Mesodermal cell (in vitro differentiated cells): ENCODE data around the gene NAIF1.

ENCODE experiments used
- H3K27ac ChIP-seq: 2 replicates; pipeline ENCODE4 v1.7.0; 2013; ENCODE audit warnings: mild to moderate bottlenecking, low read depth, low read length, moderate library complexity; ENCODE audit not compliant: severe bottlenecking
- H3K36me3 ChIP-seq: 2 replicates; pipeline ENCODE4 v1.7.1; 2013; ENCODE audit warnings: mild to moderate bottlenecking, low read length, moderate library complexity; ENCODE audit not compliant: control insufficient read depth, insufficient read depth
- H3K4me1 ChIP-seq: one replicate; pipeline ENCODE4 v1.7.1; 2013; ENCODE audit warnings: mild to moderate bottlenecking, low read length; ENCODE audit not compliant: insufficient read depth, control insufficient read depth, poor library complexity, severe bottlenecking
- H3K4me3 ChIP-seq: 2 replicates; pipeline ENCODE4 v1.7.0; 2013; ENCODE audit warnings: low read length, control low read depth, mild to moderate bottlenecking; ENCODE audit not compliant: insufficient read depth, poor library complexity, severe bottlenecking; ENCODE audit errors: extremely low read depth
- H3K9me3 ChIP-seq: 2 replicates; pipeline ENCODE4 v1.7.1; 2013; ENCODE audit warnings: mild to moderate bottlenecking, low read length, moderate library complexity; ENCODE audit not compliant: control insufficient read depth
- WGBS, 2 experiments: methylation state at CpG; one replicate each; pipeline ENCODE4 v1.1.5; 2013; ENCODE audit warnings: missing lambda C conversion rate in 2 of 2; ENCODE audit not compliant: insufficient coverage in 2 of 2; 5-methylcytosine and 5-hydroxymethylcytosine counted together

Gene NAIF1

GRCh38 chr9:128068386-128069205 lies 1.5 kb upstream of the NAIF1 start:
- Histone ChIP-seq H3K4me3 (peak overlapping the region; percentile 87), H3K4me1 (peaks cover 18% of the 10 kb centered on the region), H3K36me3 (peaks cover 1% of the 10 kb centered on the region), H3K9me3 (no peaks in the 10 kb centered on the region), H3K27ac (peak overlapping the region; percentile 49)
- 1 to 3% methylated on average over 38 to 47 of the region's 50 CpGs for WGBS, 2 experiments

- H3K4me3 ChIP-seq: peak within 1 kb of the TSS; percentile 87
- H3K27ac ChIP-seq: peak within 1 kb of the TSS; percentile 100
- no peaks in the 10 kb centered on the region for H3K9me3 ChIP-seq
- WGBS, 2 experiments: 0% methylated on average over 51 to 65 of the region's 67 CpGs
- peaks cover 14% of the 10 kb centered on the region for H3K4me1 ChIP-seq
- peaks cover 5% of the 10 kb centered on the region for H3K36me3 ChIP-seq
These were observed 695 bp upstream of the NAIF1 start, which contains the start of gene SLC25A25 for GRCh38 chr9:128067645-128068385. Gene SLC25A25, plus strand, starts transcription at chr9:128068232. Its CDS starts 88 bp downstream, at chr9:128068320.

GRCh38 chr9:128065907-128066712 lies 1.0 kb downstream of the NAIF1 start:
- H3K4me3 ChIP-seq: peak overlapping the region; percentile 87
- 96 to 97% methylated on average over 18 of the region's 18 CpGs for WGBS, 2 experiments
- H3K4me1 ChIP-seq: peaks cover 5% of the 10 kb centered on the region
- no peaks in the 10 kb centered on the region for H3K9me3 ChIP-seq
- H3K36me3 ChIP-seq: peaks cover 6% of the 10 kb centered on the region
- no peak overlapping the region for H3K27ac ChIP-seq

GRCh38 chr9:128062846-128063831 lies 4.0 kb downstream of the NAIF1 start:
- Histone ChIP-seq H3K4me3 (no peak overlapping the region), H3K4me1 (peaks cover 5% of the 10 kb centered on the region), H3K27ac (no peak overlapping the region), H3K9me3 (no peaks in the 10 kb centered on the region), H3K36me3 (peaks cover 6% of the 10 kb centered on the region)
- 96% methylated on average over 24 to 26 of the region's 28 CpGs for WGBS, 2 experiments

GRCh38 chr9:128062279-128062678 lies 4.8 kb downstream of the NAIF1 start:
- H3K27ac ChIP-seq: no peak overlapping the region
- no peak overlapping the region for H3K4me3 ChIP-seq
- no peaks in the 10 kb centered on the region for H3K9me3 ChIP-seq
- peaks cover 5% of the 10 kb centered on the region for H3K4me1 ChIP-seq
- H3K36me3 ChIP-seq: peaks cover 6% of the 10 kb centered on the region
- WGBS, 2 experiments: 77 to 79% methylated on average over 6 of the region's 6 CpGs

GRCh38 chr9:128061275-128061960 lies 5.7 kb downstream of the NAIF1 start:
- 94 to 97% methylated on average over 11 to 12 of the region's 13 CpGs for WGBS, 2 experiments
- Histone ChIP-seq H3K9me3 (no peaks in the 10 kb centered on the region), H3K4me1 (peaks cover 2% of the 10 kb centered on the region), H3K4me3 (no peak overlapping the region), H3K27ac (no peak overlapping the region), H3K36me3 (peaks cover 6% of the 10 kb centered on the region)

- 94 to 97% methylated on average over 6 of the region's 6 CpGs for WGBS, 2 experiments
These were observed 7.6 kb downstream of the NAIF1 start for GRCh38 chr9:128059365-128059983.

GRCh38 chr9:128057724-128058409 lies 9.3 kb downstream of the NAIF1 start:
- Histone ChIP-seq H3K36me3 (peaks cover 1% of the 10 kb centered on the region), H3K27ac (no peak overlapping the region), H3K4me1 (peaks cover 7% of the 10 kb centered on the region), H3K4me3 (no peak overlapping the region), H3K9me3 (no peaks in the 10 kb centered on the region)
- 79 to 81% methylated on average over 5 to 7 of the region's 8 CpGs for WGBS, 2 experiments

More at GRCh38 chr9:128059365-128059983, 7.6 kb downstream of the NAIF1 start:
- H3K36me3 ChIP-seq: peaks cover 6% of the 10 kb centered on the region
- no peaks in the 10 kb centered on the region for H3K9me3 ChIP-seq
- peaks cover 7% of the 10 kb centered on the region for H3K4me1 ChIP-seq
- no peak overlapping the region for H3K4me3 ChIP-seq
- no peak overlapping the region for H3K27ac ChIP-seq
